OCI-LY3 (cell line): Measurements from ENCODE around the gene OPN4.

Source experiments
- H2AFZ ChIP-seq: fragments of 200-600, 300-600 bp; shearing (Covaris generic); 2 replicates; pipeline ENCODE4 v1.6.0; 2014; ENCODE audit warnings: antibody characterized with exemption, low read depth, low read length
- H3K27ac ChIP-seq: fragments of 200-600, 300-600 bp; sonication (generic); 2 replicates; pipeline ENCODE4 v1.5.1; 2014; ENCODE audit warnings: mild to moderate bottlenecking, low read length, moderate library complexity, mixed read lengths
- H3K27me3 ChIP-seq: fragments of 200-600, 300-600 bp; sonication (generic); 2 replicates; pipeline ENCODE4 v1.6.1; 2014; ENCODE audit warnings: low read depth, low read length, mixed read lengths
- H3K36me3 ChIP-seq: fragments of 200-600, 300-600 bp; sonication (generic); replicated peaks from 2 replicates; pipeline ENCODE3; 2014; ENCODE audit warnings: low read depth, low read length, mixed read lengths
- H3K4me1 ChIP-seq: fragments of 300-600, 200-600 bp; sonication (generic); 2 replicates; pipeline ENCODE4 v1.6.1; 2014; ENCODE audit warnings: low read length, mixed read lengths
- H3K4me2 ChIP-seq: fragments of 200-600, 300-600 bp; sonication (generic); 2 replicates; pipeline ENCODE4 v1.6.1; 2014; ENCODE audit warnings: low read length, mixed read lengths
- H3K4me3 ChIP-seq: fragments of 300-600, 200-600 bp; sonication (generic); 2 replicates; pipeline ENCODE4 v1.5.1; 2014; ENCODE audit warnings: antibody characterized with exemption, mild to moderate bottlenecking, low read length, moderate library complexity
- H3K79me2 ChIP-seq: fragments of 300-600, 200-600 bp; shearing (Covaris generic); 2 replicates; pipeline ENCODE4 v1.6.1; 2014; ENCODE audit warnings: mild to moderate bottlenecking, low read length, mixed read lengths
- H3K9ac ChIP-seq: fragments of 300-600, 200-600 bp; shearing (Covaris generic); 2 replicates; pipeline ENCODE4 v1.6.0; 2014; ENCODE audit warnings: mild to moderate bottlenecking, low read length, moderate library complexity
- H3K9me3 ChIP-seq: fragments of 200-600, 300-600 bp; shearing (Covaris generic); 2 replicates; pipeline ENCODE4 v1.6.1; 2014; ENCODE audit warnings: low read length, mixed read lengths; ENCODE audit not compliant: insufficient read depth
- H4K20me1 ChIP-seq: fragments of 200-600, 300-600 bp; sonication (generic); 2 replicates; pipeline ENCODE4 v1.6.1; 2016; ENCODE audit warnings: low read length, mixed read lengths; ENCODE audit not compliant: insufficient read depth
- EZH2phosphoT487 ChIP-seq: fragments of 200-600 bp; shearing (Covaris generic); IDR thresholded peaks from 2 replicates; pipeline ENCODE4 v1.6.1; 2018; ENCODE audit warnings: antibody characterized with exemption, mixed run types, low read depth
- TF ChIP-seq, protein P1 (sequence below): fragments of 200-600, 300-600 bp; sonication (generic); IDR thresholded peaks from 2 replicates; pipeline ENCODE4 v1.5.1; 2014; ENCODE audit warnings: antibody characterized with exemption, low read length, low read depth

The OPN4 gene, protein sequence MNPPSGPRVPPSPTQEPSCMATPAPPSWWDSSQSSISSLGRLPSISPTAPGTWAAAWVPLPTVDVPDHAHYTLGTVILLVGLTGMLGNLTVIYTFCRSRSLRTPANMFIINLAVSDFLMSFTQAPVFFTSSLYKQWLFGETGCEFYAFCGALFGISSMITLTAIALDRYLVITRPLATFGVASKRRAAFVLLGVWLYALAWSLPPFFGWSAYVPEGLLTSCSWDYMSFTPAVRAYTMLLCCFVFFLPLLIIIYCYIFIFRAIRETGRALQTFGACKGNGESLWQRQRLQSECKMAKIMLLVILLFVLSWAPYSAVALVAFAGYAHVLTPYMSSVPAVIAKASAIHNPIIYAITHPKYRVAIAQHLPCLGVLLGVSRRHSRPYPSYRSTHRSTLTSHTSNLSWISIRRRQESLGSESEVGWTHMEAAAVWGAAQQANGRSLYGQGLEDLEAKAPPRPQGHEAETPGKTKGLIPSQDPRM

DNA sequence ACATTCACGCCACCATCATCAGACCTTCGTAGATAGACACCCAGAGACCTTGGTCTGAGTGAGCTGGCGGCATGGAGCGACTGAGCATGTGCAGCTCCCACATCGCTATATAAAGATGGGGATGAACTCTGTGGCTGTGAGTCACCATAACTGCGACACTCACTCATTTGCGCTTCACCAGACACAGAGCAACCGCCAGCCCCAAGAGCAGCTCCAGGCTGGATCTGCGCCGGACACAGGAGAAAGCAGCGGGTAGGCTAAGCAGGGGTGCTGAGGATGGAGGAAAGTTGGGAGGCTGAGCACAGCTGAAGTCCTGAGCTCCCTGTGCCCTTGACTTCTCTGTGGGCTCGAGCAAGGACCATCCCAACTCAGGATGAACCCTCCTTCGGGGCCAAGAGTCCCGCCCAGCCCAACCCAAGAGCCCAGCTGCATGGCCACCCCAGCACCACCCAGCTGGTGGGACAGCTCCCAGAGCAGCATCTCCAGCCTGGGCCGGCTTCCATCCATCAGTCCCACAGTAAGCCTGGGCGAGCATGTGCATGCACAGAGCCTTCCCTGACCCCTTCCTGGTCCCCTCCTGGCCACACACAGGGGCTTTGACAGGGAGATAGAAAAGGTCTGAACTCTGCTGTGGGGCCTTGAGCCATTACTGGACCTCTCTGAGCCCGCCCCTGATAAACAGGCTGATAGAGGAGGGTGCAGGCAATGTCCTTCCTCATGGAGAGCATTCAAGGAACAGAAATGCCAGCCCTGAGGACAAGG lies at the start of gene OPN4:
Gene OPN4, plus strand, starts transcription at position 137 of the 762 bp plus-strand sequence. Its CDS starts 237 bp downstream, at position 374.
- H3K9me3 ChIP-seq, result no peaks in the 10 kb centered on the region
- no peaks in the 10 kb centered on the region for H3K27me3 ChIP-seq
- no peaks in the 10 kb centered on the region for H3K4me1 ChIP-seq
- H2AFZ ChIP-seq, result no peak within 1 kb of the TSS
- H4K20me1 ChIP-seq, result no peaks in the 10 kb centered on the region
- H3K4me3 ChIP-seq, result no peak within 1 kb of the TSS
- no peak within 1 kb of the TSS for H3K27ac ChIP-seq
- TF ChIP-seq, protein P1, sequence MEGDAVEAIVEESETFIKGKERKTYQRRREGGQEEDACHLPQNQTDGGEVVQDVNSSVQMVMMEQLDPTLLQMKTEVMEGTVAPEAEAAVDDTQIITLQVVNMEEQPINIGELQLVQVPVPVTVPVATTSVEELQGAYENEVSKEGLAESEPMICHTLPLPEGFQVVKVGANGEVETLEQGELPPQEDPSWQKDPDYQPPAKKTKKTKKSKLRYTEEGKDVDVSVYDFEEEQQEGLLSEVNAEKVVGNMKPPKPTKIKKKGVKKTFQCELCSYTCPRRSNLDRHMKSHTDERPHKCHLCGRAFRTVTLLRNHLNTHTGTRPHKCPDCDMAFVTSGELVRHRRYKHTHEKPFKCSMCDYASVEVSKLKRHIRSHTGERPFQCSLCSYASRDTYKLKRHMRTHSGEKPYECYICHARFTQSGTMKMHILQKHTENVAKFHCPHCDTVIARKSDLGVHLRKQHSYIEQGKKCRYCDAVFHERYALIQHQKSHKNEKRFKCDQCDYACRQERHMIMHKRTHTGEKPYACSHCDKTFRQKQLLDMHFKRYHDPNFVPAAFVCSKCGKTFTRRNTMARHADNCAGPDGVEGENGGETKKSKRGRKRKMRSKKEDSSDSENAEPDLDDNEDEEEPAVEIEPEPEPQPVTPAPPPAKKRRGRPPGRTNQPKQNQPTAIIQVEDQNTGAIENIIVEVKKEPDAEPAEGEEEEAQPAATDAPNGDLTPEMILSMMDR, result no peak
- no peak for TF ChIP-seq EZH2phosphoT487
- no peak within 1 kb of the TSS for H3K9ac ChIP-seq
- H3K79me2 ChIP-seq, result no peaks in the 10 kb centered on the region
- H3K4me2 ChIP-seq, result no peak within 1 kb of the TSS
- H3K36me3 ChIP-seq, result no peaks in the 10 kb centered on the region

DNA sequence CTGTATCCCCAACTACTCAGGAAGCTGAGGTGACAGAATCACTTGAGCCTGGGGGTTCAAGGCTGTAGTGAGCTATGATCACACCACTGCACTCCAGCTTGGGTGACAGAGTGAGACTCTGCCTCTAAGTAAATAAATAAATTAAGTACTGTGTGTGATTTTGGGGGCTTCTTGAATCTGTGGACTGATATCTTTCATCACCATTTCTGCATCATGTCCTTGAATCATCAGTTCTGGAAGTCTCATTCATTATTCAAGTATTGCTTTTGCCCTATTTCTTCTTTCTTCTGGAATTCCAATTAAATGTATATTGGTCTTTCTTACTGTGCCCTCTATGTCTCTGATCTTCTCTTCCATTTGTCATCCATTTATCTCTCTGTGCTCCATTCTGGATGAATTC lies 46.7 kb upstream of the OPN4 start:
- no peaks in the 10 kb centered on the region for H3K79me2 ChIP-seq
- no peak overlapping the region for H3K4me3 ChIP-seq
- no peaks in the 10 kb centered on the region for H3K36me3 ChIP-seq
- H3K9me3 ChIP-seq, result no peaks in the 10 kb centered on the region
- no peak overlapping the region for H3K4me2 ChIP-seq
- H3K9ac ChIP-seq, result no peak overlapping the region
- no peak overlapping the region for H3K27ac ChIP-seq
- no peak for TF ChIP-seq EZH2phosphoT487
- TF ChIP-seq, protein P1, result no peak
- no peaks in the 10 kb centered on the region for H4K20me1 ChIP-seq
- no peaks in the 10 kb centered on the region for H3K4me1 ChIP-seq
- no peaks in the 10 kb centered on the region for H3K27me3 ChIP-seq
- H2AFZ ChIP-seq, result no peak overlapping the region

DNA sequence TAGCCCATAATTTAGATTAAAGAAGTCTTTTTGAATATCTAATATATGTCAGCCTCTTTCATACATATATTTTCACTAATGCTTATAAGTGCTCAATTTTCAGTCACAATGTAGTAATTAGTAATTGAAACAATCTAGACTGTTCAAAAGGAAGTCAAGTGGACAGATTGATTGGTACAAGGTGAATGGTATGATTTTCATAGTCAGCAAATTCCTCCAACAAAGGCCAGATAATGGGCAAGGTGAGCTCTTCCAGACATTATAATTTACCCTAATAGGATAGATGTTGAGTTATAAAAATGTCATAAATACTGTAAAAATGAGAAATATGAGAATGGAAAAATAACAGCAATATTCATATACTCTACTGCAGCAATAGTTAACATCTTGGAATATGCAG lies 44.4 kb upstream of the OPN4 start:
- no peaks in the 10 kb centered on the region for H3K36me3 ChIP-seq
- H3K4me1 ChIP-seq, result no peaks in the 10 kb centered on the region
- H3K4me3 ChIP-seq, result no peak overlapping the region
- no peak overlapping the region for H3K9ac ChIP-seq
- no peak overlapping the region for H3K4me2 ChIP-seq
- H4K20me1 ChIP-seq, result no peaks in the 10 kb centered on the region
- no peak overlapping the region for H3K27ac ChIP-seq
- H3K27me3 ChIP-seq, result no peaks in the 10 kb centered on the region
- TF ChIP-seq, protein P1, result no peak
- TF ChIP-seq EZH2phosphoT487, result no peak
- no peak overlapping the region for H2AFZ ChIP-seq
- H3K79me2 ChIP-seq, result no peaks in the 10 kb centered on the region
- no peaks in the 10 kb centered on the region for H3K9me3 ChIP-seq

DNA sequence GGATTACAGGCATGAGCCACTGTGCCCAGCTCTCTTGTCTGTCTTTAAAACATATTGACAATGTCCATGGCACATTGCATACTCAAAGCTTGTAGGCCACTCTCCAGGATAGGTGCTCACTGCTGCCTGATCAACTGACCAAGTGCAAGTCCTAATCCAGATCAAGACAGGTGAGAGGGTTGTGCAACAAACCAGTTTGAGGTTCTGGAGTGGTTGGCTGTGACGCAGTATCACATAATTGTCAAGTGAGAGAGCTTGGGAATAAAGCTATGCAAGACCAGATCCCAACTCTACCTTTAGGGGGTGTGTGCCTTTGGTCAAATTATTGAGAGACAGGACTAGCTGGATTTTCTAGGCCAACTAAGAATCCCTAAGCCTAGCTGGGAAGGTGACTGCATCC lies 43.0 kb upstream of the OPN4 start:
- TF ChIP-seq, protein P1, result no peak
- TF ChIP-seq EZH2phosphoT487, result no peak

More for the DNA sequence above, 43.0 kb upstream of the OPN4 start:
- Histone ChIP-seq H3K36me3 (no peaks in the 10 kb centered on the region), H4K20me1 (no peaks in the 10 kb centered on the region), H3K4me3 (no peak overlapping the region), H3K4me1 (no peaks in the 10 kb centered on the region), H3K27ac (no peak overlapping the region), H2AFZ (no peak overlapping the region), H3K79me2 (no peaks in the 10 kb centered on the region), H3K4me2 (no peak overlapping the region), H3K27me3 (no peaks in the 10 kb centered on the region), H3K9me3 (no peaks in the 10 kb centered on the region), H3K9ac (no peak overlapping the region)
